SU-DHL-6 (cell line): ENCODE results near the gene TAB2.

Experiments
- H2AFZ ChIP-seq: fragments of 200-600 bp; sonication (generic); 2 replicates; pipeline ENCODE4 v1.6.1; 2014; ENCODE audit warnings: low read depth, mild to moderate bottlenecking, moderate library complexity, mixed read lengths, antibody characterized with exemption, low read length; ENCODE audit not compliant: severe bottlenecking
- H3F3A ChIP-seq: fragments of 200-600 bp; shearing (Covaris generic); 2 replicates; pipeline ENCODE4 v1.6.0; 2016; ENCODE audit warnings: antibody characterized with exemption, mild to moderate bottlenecking; ENCODE audit not compliant: insufficient read depth
- H3K27ac ChIP-seq: fragments of 200-600 bp; sonication (generic); 2 replicates; pipeline ENCODE4 v1.5.1; 2016; ENCODE audit warnings: low read depth, mild to moderate bottlenecking, low read length, moderate library complexity, mixed read lengths
- H3K27me3 ChIP-seq: fragments of 200-600 bp; sonication (generic), shearing (Covaris generic); 2 replicates; pipeline ENCODE4 v1.6.0; 2014; ENCODE audit warnings: mild to moderate bottlenecking, low read length
- H3K36me3 ChIP-seq: fragments of 200-600 bp; sonication (generic); 2 replicates; pipeline ENCODE4 v1.6.1; 2014; ENCODE audit warnings: mild to moderate bottlenecking, low read length, mixed read lengths
- H3K4me2 ChIP-seq: fragments of 300-600, 200-600 bp; shearing (Covaris generic), sonication (generic); 2 replicates; pipeline ENCODE4 v1.6.0; 2014; ENCODE audit warnings: low read length, low read depth, mild to moderate bottlenecking; ENCODE audit not compliant: poor library complexity, severe bottlenecking
- H3K4me3 ChIP-seq: fragments of 200-600 bp; sonication (generic); 2 replicates; pipeline ENCODE4 v1.5.1; 2014; ENCODE audit warnings: antibody characterized with exemption, low read length, mild to moderate bottlenecking, mixed read lengths; ENCODE audit not compliant: insufficient read depth, poor library complexity, severe bottlenecking
- H3K79me2 ChIP-seq: fragments of 200-600 bp; sonication (generic); 2 replicates; pipeline ENCODE4 v1.6.1; 2014; ENCODE audit warnings: mild to moderate bottlenecking, low read length, moderate library complexity; ENCODE audit not compliant: insufficient read depth
- H3K9ac ChIP-seq: fragments of 200-600 bp; sonication (generic); 2 replicates; pipeline ENCODE4 v1.7.0; 2014; ENCODE audit warnings: mild to moderate bottlenecking, low read length
- H3K9me2 ChIP-seq: fragments of 200-600 bp; sonication (generic); replicated peaks from 2 replicates; pipeline ENCODE4 v1.6.1; 2014; ENCODE audit warnings: low read length; ENCODE audit not compliant: insufficient read depth
- H3K9me3 ChIP-seq: fragments of 200-600 bp; sonication (generic); 2 replicates; pipeline ENCODE4 v1.6.1; 2014; ENCODE audit warnings: low read length, mixed read lengths; ENCODE audit not compliant: insufficient read depth
- H4K20me1 ChIP-seq: fragments of 200-600 bp; sonication (generic); 2 replicates; pipeline ENCODE4 v1.6.1; 2014; ENCODE audit warnings: low read depth, mild to moderate bottlenecking, antibody characterized with exemption, low read length, moderate library complexity, mixed read lengths
- EZH2phosphoT487 ChIP-seq: fragments of 200-600 bp; sonication (generic), shearing (Covaris generic); conservative IDR thresholded peaks from 2 replicates; pipeline ENCODE4 v1.6.1; 2018; ENCODE audit warnings: mild to moderate bottlenecking, antibody characterized with exemption, low read length, moderate library complexity, mixed read lengths
- TF ChIP-seq, protein P1 (sequence below): fragments of 200-600 bp; sonication (generic); IDR thresholded peaks from one replicate; pipeline ENCODE4 v1.5.1; 2017; ENCODE audit warnings: antibody characterized with exemption, mild to moderate bottlenecking, low read length, moderate library complexity; ENCODE audit not compliant: insufficient read depth, poor library complexity, severe bottlenecking

Gene TAB2

DNA sequence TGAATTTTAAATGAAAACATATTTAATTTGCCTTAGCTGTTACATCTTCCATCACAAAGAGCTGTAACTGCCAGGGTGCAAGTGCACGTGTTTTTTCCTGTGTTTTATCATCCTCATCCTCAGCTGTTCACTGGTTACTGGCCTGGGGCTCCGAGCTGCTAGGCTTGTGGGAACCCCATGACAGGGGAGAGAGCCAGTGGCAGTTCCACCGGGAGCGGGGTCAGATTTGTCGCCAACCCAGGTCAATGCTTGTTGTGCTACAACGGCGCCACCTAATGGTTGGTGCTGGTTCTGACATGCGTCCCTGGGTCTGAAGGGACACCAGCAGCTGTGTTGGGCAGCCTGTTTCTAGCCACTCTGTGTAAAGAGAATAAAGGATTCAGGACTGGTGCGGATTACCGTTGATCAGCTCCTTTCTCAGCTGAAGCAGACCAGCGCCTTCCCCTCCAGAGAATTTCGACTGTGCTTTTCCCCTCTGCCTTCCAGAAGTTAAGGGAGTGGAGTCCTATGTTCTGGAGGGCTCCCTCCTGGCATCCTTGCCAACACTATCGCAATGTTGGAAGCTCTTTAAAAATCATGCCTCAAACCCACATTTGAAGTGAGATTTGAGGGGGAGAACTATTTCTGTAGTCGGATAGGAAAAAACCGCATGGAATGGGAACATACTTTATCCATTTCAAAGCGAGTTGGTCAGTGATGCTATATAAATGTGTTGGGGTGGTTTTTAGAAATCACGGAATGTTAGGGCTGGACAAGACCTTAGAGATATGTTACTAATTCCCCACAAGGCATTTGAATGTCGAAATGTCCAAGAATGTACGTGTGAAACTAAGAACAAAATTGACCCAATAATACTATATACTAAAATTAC lies 114.6 kb downstream of the TAB2 start:
- no peaks in the 10 kb centered on the region for H3F3A ChIP-seq
- H3K36me3 ChIP-seq: no peaks in the 10 kb centered on the region
- no peaks in the 10 kb centered on the region for H3K79me2 ChIP-seq
- H2AFZ ChIP-seq: no peak overlapping the region
- no peaks in the 10 kb centered on the region for H4K20me1 ChIP-seq
- H3K9me3 ChIP-seq: no peaks in the 10 kb centered on the region
- TF ChIP-seq, protein P1, sequence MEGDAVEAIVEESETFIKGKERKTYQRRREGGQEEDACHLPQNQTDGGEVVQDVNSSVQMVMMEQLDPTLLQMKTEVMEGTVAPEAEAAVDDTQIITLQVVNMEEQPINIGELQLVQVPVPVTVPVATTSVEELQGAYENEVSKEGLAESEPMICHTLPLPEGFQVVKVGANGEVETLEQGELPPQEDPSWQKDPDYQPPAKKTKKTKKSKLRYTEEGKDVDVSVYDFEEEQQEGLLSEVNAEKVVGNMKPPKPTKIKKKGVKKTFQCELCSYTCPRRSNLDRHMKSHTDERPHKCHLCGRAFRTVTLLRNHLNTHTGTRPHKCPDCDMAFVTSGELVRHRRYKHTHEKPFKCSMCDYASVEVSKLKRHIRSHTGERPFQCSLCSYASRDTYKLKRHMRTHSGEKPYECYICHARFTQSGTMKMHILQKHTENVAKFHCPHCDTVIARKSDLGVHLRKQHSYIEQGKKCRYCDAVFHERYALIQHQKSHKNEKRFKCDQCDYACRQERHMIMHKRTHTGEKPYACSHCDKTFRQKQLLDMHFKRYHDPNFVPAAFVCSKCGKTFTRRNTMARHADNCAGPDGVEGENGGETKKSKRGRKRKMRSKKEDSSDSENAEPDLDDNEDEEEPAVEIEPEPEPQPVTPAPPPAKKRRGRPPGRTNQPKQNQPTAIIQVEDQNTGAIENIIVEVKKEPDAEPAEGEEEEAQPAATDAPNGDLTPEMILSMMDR: peak; percentile 90
- no peak for TF ChIP-seq EZH2phosphoT487
- no peaks in the 10 kb centered on the region for H3K9me2 ChIP-seq
- H3K9ac ChIP-seq: no peak overlapping the region
- no peak overlapping the region for H3K4me3 ChIP-seq
- H3K27me3 ChIP-seq: no peaks in the 10 kb centered on the region
- H3K4me2 ChIP-seq: peak overlapping the region; percentile 25
- H3K27ac ChIP-seq: no peak overlapping the region

DNA sequence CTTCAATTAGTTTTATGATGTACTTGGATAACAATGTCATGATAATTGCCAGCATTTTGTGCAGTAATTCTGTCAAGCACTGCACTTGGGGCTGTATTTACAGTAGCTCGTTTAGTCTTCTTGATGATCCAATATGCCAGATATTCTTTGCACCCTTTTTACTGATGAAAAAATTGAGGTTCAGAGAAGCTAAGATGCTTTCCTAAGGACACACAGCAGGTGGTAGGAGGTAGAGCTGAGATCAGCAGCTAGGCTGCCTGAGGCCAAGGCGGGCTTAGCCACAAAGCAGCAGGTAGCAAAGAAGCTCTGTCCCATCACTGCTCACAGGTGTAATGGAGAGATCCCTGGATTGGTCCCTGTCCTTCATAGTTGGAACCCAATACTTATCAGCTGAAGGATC lies 115.9 kb downstream of the TAB2 start:
- Histone ChIP-seq H3K4me2 (no peak overlapping the region), H3K9me2 (no peaks in the 10 kb centered on the region), H3K4me3 (no peak overlapping the region), H3K27ac (no peak overlapping the region), H3K79me2 (no peaks in the 10 kb centered on the region), H3F3A (no peaks in the 10 kb centered on the region), H2AFZ (no peak overlapping the region), H3K9me3 (no peaks in the 10 kb centered on the region), H3K27me3 (no peaks in the 10 kb centered on the region), H4K20me1 (no peaks in the 10 kb centered on the region), H3K9ac (no peak overlapping the region), H3K36me3 (no peaks in the 10 kb centered on the region)
- TF ChIP-seq, protein P1: no peak
- no peak for TF ChIP-seq EZH2phosphoT487

DNA sequence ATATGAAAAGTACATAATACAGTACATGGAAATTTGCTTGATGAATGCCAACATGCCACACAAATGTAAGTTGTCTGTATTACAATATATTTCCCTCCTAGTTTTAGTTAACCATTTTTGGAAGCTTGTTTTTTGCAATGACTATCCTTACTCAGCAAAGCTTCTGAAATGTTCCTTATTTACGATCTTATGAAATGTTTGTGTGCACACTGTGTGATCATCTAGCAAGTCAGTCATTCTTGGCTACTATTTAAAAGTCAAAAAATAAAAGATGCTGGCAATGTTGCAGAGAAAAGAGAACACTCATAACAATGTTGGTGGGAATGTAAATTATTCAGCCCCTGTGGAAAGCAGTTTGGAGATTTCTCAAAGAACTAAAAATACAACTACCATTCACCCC lies 116.4 kb downstream of the TAB2 start:
- Histone ChIP-seq H3K36me3 (no peaks in the 10 kb centered on the region), H2AFZ (no peak overlapping the region), H3K4me2 (no peak overlapping the region), H4K20me1 (no peaks in the 10 kb centered on the region), H3K9me2 (no peaks in the 10 kb centered on the region), H3F3A (no peaks in the 10 kb centered on the region), H3K9me3 (no peaks in the 10 kb centered on the region), H3K27ac (no peak overlapping the region), H3K27me3 (no peaks in the 10 kb centered on the region), H3K79me2 (no peaks in the 10 kb centered on the region), H3K9ac (no peak overlapping the region), H3K4me3 (no peak overlapping the region)
- TF ChIP-seq, protein P1: no peak
- TF ChIP-seq EZH2phosphoT487: no peak
